Stimulated activated effector memory CD8-positive, alpha-beta T cell treated with anti-CD3 and anti-CD28 coated beads, Interleukin-12 subunit alpha, Interleukin-12 subunit beta, amount 100 ng/mL, for 72 hours (primary cell): ENCODE results near the gene PAK1.
"Not testable (repeated sequence)": the region's sequence is repeated elsewhere in the genome, so short reads cannot be mapped to it uniquely, and the experiment has no call there.

Experiments used
- ATAC-seq: fragments of 150-1000 bp; cut with Tn5 transposase; 2 replicates; pipeline ENCODE4 v1.10.0; 2021
- DNase-seq, 2 donors: peaks; one replicate each; pipeline ENCODE4 v3.0.0; 2021 to 2022; ENCODE audit warnings: low spot score in 2 of 2
- H3K27ac Mint-ChIP-seq: one replicate; pipeline ENCODE4 v1.8.0; 2022; ENCODE audit warnings: mild to moderate bottlenecking, mixed read lengths
- H3K36me3 Mint-ChIP-seq: one replicate; pipeline ENCODE4 v1.8.0; 2022; ENCODE audit warnings: mild to moderate bottlenecking, mixed read lengths
- H3K4me1 Mint-ChIP-seq: one replicate; pipeline ENCODE4 v1.8.0; 2022; ENCODE audit warnings: mixed read lengths
- H3K4me3 Mint-ChIP-seq: one replicate; pipeline ENCODE4 v1.8.0; 2022; ENCODE audit warnings: mild to moderate bottlenecking, mixed read lengths
- H3K9me3 Mint-ChIP-seq: one replicate; pipeline ENCODE4 v1.8.0; 2022; ENCODE audit warnings: mixed read lengths

Gene PAK1

GRCh38 chr11:77409046-77409445, 64.8 kb downstream of the PAK1 start:
- DNase-seq = no peak
- Mint-ChIP-seq H3K4me3 (no peak overlapping the region), H3K9me3 (no peaks in the 10 kb centered on the region), H3K27ac (no peak overlapping the region), H3K4me1 (peaks cover 34% of the 10 kb centered on the region), H3K36me3 (no peaks in the 10 kb centered on the region)
- no peak for ATAC-seq

DNA sequence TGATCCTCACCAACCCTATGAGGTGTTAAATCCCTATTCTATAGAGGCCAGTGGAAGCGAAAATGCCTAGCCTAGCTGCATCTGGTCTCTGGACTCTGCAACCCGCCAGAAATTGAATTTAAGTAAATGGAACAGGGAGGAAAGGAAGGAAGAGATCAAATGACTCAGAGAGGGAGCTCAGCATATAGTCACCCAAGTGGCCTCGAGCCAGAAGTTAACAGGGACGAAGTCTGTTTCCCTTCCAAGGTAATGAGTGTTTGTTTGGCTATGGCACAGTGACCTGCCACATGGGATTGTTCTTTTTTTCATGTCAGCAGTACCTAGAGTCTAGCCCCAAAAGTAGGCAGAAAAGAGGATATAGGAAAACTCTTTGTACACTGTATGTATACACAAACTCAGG, 66.3 kb downstream of the PAK1 start:
- Mint-ChIP-seq H3K4me3 (no peak overlapping the region), H3K27ac (no peak overlapping the region), H3K9me3 (no peaks in the 10 kb centered on the region), H3K4me1 (peaks cover 31% of the 10 kb centered on the region), H3K36me3 (no peaks in the 10 kb centered on the region)
- DNase-seq (no peak), ATAC-seq (no peak)

DNA sequence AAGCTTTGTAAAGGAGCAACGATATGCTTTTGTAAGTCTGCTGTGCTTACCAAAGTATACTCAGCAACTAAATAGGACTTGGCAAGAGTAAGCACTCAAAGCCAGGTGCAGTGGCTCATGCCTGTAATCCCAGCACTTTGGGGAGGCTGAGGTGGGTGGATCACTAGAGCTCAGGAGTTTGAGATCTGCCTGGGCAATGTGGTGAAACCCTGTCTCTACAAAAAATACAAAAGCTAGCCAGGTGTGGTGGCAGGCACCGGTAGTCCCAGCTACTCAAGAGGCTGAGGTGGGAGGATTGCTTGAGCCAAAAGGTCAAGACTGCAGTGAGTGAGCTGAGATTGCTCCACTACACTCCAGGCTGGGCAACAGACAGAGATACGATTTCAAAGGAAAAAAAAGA, 67.5 kb downstream of the PAK1 start:
- no peaks in the 10 kb centered on the region for H3K36me3 Mint-ChIP-seq
- ATAC-seq (no peak), DNase-seq (no peak)
- H3K9me3 Mint-ChIP-seq = no peaks in the 10 kb centered on the region
- peaks cover 24% of the 10 kb centered on the region for H3K4me1 Mint-ChIP-seq
- H3K4me3 Mint-ChIP-seq = no peak overlapping the region
- H3K27ac Mint-ChIP-seq = no peak overlapping the region

DNA sequence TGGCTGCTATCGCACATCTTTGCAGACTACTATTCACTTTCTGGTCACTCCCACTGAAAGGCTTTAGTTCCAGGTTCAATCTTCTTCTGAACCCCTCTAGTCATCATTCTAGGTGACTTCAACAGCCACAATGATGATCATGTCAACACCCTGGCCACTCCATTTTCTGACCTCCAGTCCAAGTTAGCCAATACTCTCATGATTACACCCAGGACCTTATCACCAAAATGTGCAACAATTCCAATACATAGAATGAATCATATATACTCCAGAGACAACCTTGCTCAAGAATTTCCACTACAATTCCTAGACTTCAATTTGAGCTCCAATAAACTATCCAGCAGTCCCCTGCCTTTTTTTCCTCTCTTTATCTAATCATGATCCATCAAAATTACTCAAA, 70.7 kb downstream of the PAK1 start:
- Mint-ChIP-seq H3K9me3 (no peaks in the 10 kb centered on the region), H3K4me1 (peaks cover 8% of the 10 kb centered on the region), H3K36me3 (no peaks in the 10 kb centered on the region), H3K27ac (no peak overlapping the region), H3K4me3 (no peak overlapping the region)
- ATAC-seq (no peak), DNase-seq (no peak)

DNA sequence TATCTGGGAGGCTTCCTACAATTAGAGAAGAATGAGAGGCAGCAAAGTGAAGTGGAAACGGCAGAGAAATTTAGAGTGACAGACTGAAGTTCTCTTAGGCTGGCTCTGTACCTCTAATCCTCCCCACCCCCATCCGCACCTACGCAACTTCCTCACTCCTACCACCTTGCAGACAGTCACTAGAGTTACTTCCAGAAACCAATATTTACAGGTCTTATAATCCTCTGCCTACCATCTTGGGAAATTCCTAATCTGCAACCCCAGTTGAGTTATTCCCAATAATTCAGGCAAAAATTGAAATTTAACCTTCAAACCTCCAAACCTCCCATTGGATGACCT, 71.7 kb downstream of the PAK1 start:
- H3K4me3 Mint-ChIP-seq = no peak overlapping the region
- H3K9me3 Mint-ChIP-seq = no peaks in the 10 kb centered on the region
- ATAC-seq (no peak), DNase-seq (no peak)
- peaks cover 8% of the 10 kb centered on the region for H3K4me1 Mint-ChIP-seq
- H3K27ac Mint-ChIP-seq = no peak overlapping the region
- H3K36me3 Mint-ChIP-seq = no peaks in the 10 kb centered on the region

DNA sequence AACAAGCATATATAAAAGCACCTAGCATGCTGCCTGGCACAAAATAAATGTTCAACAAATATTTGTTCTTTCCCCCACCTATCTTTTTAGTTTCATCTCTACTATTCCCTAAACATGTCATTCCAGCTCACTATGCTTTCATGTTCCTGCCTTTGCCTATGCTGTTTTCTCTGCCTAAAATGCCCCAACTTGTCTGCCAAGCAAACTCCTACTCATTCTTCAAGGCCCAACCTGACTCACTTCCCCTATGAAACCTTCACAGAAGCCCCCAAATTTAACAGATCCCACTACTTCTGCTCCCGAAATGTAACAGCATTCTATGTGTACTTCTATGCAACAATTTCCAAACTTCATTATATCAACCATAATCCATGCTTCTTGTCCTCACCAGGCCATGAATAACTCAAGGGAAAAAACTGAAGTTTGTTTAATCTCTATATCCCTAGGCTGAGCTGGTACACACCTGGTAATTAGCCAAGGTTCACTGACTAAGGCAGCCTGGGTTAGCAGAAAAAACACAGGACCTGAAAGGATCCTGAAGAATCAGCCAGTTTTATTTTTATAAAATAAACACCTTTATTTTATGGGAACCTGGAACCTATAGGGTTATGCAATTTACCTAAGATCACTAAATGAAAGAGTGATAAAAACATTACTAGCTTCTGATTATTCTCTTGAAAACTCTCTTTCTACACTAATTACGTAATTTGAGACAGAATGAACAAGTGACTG, 72.2 kb downstream of the PAK1 start:
- H3K27ac Mint-ChIP-seq = no peak overlapping the region

GRCh38 chr11:77400775-77401449, 73.0 kb downstream of the PAK1 start:
- H3K27ac Mint-ChIP-seq = no peak overlapping the region
- no peak overlapping the region for H3K4me3 Mint-ChIP-seq
- H3K9me3 Mint-ChIP-seq = no peaks in the 10 kb centered on the region
- no peak for DNase-seq
- no peaks in the 10 kb centered on the region for H3K36me3 Mint-ChIP-seq
- peaks cover 8% of the 10 kb centered on the region for H3K4me1 Mint-ChIP-seq
- no peak for ATAC-seq

More for the DNA sequence above, 72.2 kb downstream of the PAK1 start:
- no peak for DNase-seq
- no peak overlapping the region for H3K4me3 Mint-ChIP-seq
- no peaks in the 10 kb centered on the region for H3K36me3 Mint-ChIP-seq
- H3K9me3 Mint-ChIP-seq = no peaks in the 10 kb centered on the region
- H3K4me1 Mint-ChIP-seq = peaks cover 8% of the 10 kb centered on the region
- ATAC-seq = no peak

DNA sequence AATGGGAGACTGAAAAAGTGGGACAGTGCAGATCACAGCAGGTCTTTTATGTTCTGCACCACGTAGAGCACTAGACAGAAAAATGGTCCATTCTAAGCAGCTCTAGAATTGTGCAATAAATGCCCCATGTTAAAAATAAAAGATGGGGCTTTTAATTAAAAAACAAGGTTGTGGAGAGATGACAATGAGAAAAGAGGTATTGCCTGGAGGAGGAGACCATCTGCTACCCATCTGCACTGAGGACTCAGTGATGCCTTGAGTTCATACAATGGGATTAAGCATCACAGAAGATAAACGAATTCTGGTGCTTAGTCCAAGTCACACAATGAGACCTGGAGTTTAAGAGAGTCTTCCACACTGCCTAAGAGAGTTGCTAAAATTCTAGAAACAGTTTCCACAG, 73.6 kb downstream of the PAK1 start:
- Mint-ChIP-seq H3K4me3 (no peak overlapping the region), H3K9me3 (no peaks in the 10 kb centered on the region), H3K36me3 (no peaks in the 10 kb centered on the region), H3K27ac (no peak overlapping the region), H3K4me1 (peaks cover 8% of the 10 kb centered on the region)
- DNase-seq = no peak
- no peak for ATAC-seq

DNA sequence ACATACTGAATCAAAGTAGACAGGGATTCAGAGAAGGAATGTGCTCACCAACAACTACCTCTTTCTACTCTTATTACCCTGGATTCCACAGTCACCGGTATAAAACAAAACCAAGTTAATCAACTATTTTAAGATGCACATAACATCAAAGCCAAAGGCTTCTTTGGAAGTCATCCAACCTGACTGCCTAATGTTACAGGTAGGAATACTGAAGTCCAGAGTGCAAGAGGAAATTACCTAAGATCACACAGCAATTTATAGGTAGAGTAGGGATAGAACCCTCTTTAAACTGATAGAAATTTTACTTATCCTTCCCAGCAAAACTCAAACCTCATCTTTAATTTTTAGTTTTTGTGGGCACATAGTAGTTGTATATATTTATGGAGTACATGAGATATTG, 76.3 kb downstream of the PAK1 start:
- Mint-ChIP-seq H3K4me3 (no peak overlapping the region), H3K36me3 (no peaks in the 10 kb centered on the region), H3K9me3 (no peaks in the 10 kb centered on the region), H3K4me1 (peaks cover 8% of the 10 kb centered on the region), H3K27ac (no peak overlapping the region)
- DNase-seq (no peak), ATAC-seq (no peak)

- H3K4me3 Mint-ChIP-seq = no peak overlapping the region
- DNase-seq = no peak
- no peak overlapping the region for H3K27ac Mint-ChIP-seq
- H3K36me3 Mint-ChIP-seq = peaks cover 6% of the 10 kb centered on the region
- no peak for ATAC-seq
- peaks cover 8% of the 10 kb centered on the region for H3K4me1 Mint-ChIP-seq
- no peaks in the 10 kb centered on the region for H3K9me3 Mint-ChIP-seq
These were observed 77.0 kb downstream of the PAK1 start for GRCh38 chr11:77396911-77397310.

GRCh38 chr11:77396305-77396704, 77.6 kb downstream of the PAK1 start:
- no peak for ATAC-seq
- Mint-ChIP-seq H3K27ac (no peak overlapping the region), H3K9me3 (no peaks in the 10 kb centered on the region), H3K4me1 (peaks cover 2% of the 10 kb centered on the region), H3K36me3 (peaks cover 8% of the 10 kb centered on the region), H3K4me3 (no peak overlapping the region)
- DNase-seq = no peak

GRCh38 chr11:77395460-77396173, 78.3 kb downstream of the PAK1 start:
- H3K36me3 Mint-ChIP-seq = peaks cover 8% of the 10 kb centered on the region
- ATAC-seq = no peak

GRCh38 chr11:77392842-77393241, 81.1 kb downstream of the PAK1 start:
- Mint-ChIP-seq H3K4me3 (no peak overlapping the region), H3K9me3 (no peaks in the 10 kb centered on the region), H3K27ac (no peak overlapping the region), H3K36me3 (peaks cover 8% of the 10 kb centered on the region), H3K4me1 (no peaks in the 10 kb centered on the region)
- DNase-seq (no peak), ATAC-seq (no peak)

More at GRCh38 chr11:77395460-77396173, 78.3 kb downstream of the PAK1 start:
- DNase-seq = no peak
- no peak overlapping the region for H3K4me3 Mint-ChIP-seq
- H3K4me1 Mint-ChIP-seq = no peaks in the 10 kb centered on the region
- no peak overlapping the region for H3K27ac Mint-ChIP-seq
- H3K9me3 Mint-ChIP-seq = no peaks in the 10 kb centered on the region

DNA sequence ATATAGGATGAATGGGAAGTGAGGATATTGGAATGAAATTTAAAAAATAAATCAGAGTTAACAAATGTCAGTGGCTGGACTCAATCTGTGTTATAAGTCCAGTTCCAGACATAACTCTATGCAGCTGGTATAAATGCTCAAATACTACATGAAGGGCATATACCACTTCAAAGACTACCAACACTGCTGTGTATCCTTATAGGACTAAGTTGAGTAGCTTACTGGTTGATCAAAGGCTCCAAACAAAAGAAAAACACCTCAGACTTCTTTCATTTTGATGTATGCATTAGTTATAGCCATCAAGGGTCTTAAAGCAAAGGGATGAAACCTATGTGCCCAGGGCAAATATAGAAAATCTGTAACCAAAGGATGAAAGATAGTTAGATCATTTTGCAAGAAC, 86.2 kb downstream of the PAK1 start:
- no peaks in the 10 kb centered on the region for H3K9me3 Mint-ChIP-seq
- H3K36me3 Mint-ChIP-seq = peaks cover 8% of the 10 kb centered on the region
- no peak for ATAC-seq
- H3K27ac Mint-ChIP-seq = no peak overlapping the region
- H3K4me3 Mint-ChIP-seq = no peak overlapping the region
- H3K4me1 Mint-ChIP-seq = no peaks in the 10 kb centered on the region
- DNase-seq = no peak

- Mint-ChIP-seq H3K4me1 (no peaks in the 10 kb centered on the region), H3K36me3 (no peaks in the 10 kb centered on the region), H3K4me3 (no peak overlapping the region), H3K27ac (no peak overlapping the region), H3K9me3 (no peaks in the 10 kb centered on the region)
- ATAC-seq = no peak
- DNase-seq = no peak
These were observed 87.7 kb downstream of the PAK1 start for GRCh38 chr11:77386178-77386577.

DNA sequence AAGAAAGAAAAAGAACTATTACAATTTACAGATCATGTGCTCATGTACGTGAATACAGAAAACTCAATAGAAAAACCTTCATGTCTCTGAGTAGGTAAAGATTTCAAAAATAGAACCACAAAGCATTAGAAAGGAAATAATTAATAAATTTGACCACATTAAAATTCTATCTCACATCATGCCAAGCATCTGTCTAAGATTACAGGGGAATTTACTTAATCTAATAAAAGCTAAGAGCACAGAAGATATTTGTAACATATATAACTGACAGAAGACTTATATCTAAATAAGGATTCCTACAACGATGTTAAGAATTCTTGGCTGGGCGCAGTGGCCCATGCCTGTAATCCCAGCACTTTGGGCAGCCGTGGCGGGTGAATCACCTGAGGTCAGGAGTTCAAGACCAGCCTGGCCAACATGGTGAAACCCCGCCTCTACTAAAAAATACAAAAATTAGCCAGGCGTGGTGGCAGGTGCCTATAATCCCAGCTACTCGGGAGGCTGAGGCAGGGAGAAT, 88.6 kb downstream of the PAK1 start:
- not testable (repeated sequence) for ATAC-seq, H3K9me3 Mint-ChIP-seq

More for the DNA sequence above, 88.6 kb downstream of the PAK1 start:
- not testable (repeated sequence) for H3K36me3 Mint-ChIP-seq, H3K4me1 Mint-ChIP-seq, H3K27ac Mint-ChIP-seq, DNase-seq, H3K4me3 Mint-ChIP-seq
